Measurements from ENCODE around the gene VTA1. TPM values are rescaled to one million over a fixed set of nuclear protein-coding genes. Genes with fewer than 3 reads are reported as not detected.
"Not testable (repeated sequence)": the region's sequence is repeated elsewhere in the genome, so short reads cannot be mapped to it uniquely, and the experiment has no call there.

VTA1 gene, protein sequence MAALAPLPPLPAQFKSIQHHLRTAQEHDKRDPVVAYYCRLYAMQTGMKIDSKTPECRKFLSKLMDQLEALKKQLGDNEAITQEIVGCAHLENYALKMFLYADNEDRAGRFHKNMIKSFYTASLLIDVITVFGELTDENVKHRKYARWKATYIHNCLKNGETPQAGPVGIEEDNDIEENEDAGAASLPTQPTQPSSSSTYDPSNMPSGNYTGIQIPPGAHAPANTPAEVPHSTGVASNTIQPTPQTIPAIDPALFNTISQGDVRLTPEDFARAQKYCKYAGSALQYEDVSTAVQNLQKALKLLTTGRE
- 36.4 TPM for total RNA-seq

DNA sequence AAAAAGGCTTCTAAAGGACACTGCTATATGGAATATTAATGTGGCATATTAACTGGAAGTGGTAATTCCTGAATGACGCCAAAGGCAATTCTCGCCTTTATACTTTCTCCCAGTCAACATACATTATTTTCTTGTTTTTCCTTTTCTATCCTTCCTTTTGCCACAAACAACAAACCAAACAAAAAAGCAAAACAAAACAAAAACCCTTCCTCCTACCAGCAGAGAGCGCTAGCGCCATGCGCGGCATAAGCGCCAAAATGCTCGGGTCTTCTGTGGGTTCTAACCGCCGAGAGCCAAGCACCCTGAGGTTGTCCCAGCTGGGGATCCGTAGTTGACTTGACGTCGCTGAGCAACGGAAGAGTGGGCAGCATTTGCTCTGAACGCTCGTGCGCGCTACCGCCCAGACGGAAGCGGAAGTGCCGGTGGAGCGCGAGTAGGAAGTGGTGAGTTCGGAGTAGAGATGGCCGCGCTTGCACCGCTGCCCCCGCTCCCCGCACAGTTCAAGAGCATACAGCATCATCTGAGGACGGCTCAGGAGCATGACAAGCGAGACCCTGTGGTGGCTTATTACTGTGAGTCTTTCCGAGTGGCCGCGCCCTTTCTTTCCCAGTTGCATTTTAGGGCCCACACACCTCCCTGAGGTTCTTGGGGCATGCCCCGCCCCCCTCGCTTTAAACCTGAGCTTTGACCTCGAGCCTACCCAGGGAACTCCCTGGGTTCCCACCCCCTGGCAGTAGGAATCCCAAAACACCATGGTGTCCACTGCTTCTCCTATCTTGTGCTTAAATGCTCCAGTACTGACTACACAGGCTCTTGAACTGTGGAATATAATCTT lies at the start of gene VTA1, which contains the start of gene NMBR:
TSS of gene VTA1 (plus strand) at position 436 of the 835 bp plus-strand sequence. CDS start at position 461, 25 bp downstream.
TSS of gene NMBR (minus strand) at position 295 of the 835 bp plus-strand sequence. CDS start 58,464 bp downstream, outside the sequence.
- peak; percentile 100 for ATAC-seq

DNA sequence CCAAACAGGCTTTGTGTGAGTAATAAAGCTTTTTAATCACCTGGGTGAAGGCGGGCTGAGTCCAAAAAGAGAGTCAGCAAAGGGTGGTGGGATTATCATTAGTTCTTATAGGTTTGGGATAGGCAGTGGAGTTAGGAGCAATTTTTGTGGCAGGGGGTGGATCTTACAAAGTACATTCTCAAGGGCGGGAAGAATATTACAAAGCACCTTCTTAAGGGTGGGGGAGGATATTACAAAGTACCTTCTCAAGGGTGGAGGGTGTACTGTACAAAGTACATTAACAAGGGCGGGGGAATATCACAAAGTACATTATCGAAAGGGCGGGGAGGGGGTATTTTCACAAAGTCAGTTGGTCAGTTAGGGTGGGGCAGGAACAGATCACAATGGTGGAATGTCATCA lies 42.2 kb upstream of the VTA1 start:
- ATAC-seq, result not testable (repeated sequence)

DNA sequence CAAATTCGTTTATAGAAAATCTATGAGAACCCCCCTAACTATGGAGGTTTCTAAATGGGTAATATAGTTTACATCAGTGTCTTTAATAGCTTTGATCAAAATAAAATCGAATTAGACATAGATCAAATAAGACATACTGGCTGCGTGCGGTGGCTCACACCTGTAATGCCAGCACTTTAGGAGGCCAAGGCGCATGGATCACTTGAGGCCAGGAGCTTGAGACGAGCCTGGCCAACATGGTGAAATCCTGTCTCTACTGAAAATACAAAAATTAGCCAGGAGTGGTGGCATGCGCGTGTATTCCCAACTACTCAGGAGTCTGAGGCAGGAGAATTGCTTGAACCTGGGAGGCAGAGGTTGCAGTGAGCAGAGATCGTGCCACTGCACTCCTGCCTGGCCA lies 36.2 kb upstream of the VTA1 start:
- ATAC-seq, result not testable (repeated sequence)

DNA sequence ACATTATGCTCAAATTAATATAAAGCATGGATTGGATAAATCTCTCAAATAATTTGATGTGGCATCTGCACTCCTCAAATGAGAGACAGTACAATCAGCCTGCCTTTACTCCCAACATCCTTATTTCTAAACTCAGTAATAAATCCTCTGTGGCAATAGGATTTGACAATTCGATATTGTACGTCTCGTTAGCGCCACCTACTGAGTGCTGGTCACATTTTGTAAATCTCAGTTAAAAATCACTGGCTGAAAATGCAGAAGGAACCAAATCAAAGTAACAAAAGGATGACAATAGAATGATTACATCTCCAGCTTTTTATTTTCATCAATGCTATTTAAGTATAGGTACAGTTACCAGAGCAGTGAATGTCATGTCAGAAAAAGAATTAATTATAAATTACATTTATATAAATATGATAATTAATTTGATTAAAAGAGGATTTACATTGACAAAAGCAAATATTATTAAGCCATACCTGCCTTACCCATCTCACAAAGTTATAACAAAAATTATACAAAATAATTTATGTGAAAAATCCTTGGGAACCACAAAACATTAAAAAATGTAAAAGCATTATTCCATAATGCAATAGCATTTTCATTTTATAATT lies 34.5 kb upstream of the VTA1 start:
- peak; percentile 59 for ATAC-seq

DNA sequence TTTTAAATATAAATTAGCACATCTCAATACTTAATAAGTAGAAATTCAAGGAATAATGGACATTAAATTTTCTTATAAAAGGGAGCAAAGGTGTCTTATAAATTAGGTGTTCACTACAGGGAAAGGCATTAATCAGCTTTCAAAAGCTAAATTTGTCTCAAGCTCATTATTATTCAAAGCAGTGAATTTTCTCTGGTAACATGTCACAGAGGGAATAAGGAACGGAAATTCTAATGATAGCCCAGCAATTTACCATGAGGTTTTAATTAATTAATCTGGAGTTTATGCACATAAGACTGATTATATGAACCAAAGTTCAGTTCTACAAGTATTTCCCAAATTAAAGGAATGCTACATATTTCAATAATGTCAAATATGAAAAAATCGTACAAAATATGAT lies 29.7 kb upstream of the VTA1 start:
- ATAC-seq, result no peak

DNA sequence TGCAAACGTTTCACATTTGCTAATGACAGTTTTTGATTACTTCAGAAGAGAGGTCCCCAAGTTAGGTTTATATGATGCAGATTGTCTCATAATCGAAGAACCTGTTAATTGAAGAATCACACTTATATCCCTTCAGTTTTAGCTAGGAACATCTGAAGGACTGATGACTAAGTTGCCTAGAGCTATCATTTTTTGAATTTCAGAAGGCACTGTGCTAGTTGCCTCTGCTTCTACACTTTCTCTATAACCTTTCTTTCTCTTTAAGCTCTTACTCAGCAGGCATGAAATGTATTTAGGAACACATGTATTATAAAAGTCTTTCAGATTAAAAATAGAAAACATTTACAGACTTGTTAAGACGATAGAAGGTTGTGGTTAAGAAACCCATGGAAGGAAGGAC lies 28.7 kb upstream of the VTA1 start:
- no peak for ATAC-seq

DNA sequence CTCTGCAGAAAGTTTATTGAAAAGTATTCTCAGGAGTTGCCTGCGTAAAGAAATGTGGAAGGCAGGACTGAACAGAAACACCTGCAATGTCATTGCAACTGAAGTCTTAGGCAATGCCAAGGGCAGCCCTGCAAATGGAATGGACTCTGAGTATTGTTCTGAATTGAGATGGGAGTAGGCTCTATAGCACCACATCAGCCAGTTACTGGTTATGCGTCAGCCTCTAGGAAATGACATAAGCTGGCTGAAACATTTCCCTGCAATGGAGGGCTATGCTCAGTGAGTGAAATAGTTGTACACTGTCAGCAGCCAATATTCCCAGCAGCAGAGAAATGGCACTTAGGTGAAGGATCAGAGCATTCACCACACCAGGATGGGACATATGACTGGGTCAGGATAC lies 28.1 kb upstream of the VTA1 start:
- ATAC-seq, result no peak

DNA sequence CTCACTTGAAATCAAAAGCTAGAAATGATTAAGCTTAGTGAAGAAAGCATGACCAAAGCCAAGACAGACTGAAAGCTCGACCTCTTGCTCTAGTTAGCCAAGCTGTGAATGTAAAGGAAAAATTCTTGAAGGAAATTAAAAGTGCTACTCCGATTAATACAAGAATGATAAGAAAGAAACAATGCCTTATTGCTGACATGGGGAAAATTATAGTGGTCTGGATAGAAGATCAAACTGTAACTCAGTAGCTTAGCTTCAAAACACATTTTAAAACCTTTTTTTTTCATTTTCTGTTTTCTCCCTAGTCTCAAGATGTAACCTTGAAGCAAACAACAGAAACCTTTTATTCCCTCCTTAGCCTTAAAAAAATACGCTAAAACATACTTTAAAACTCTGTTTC lies 25.7 kb upstream of the VTA1 start:
- no peak for ATAC-seq

DNA sequence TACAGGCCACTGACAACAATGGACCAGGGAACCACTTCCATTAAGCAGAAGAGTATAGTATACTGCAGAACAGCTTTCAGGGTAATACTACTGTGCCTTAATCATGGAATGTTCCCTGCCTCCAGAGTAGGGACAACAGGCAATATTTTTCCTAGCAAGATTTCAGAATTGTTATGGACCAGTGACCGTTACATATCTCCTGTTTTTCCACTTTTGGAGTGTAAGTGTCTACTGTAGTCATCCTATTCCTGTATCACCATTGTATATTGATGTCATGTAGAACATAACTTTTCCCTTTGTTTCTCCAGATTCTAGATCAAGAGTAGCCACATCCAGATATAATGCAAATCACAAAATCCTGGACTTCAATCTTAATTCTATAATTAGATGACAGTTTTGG lies 16.2 kb upstream of the VTA1 start:
- no peak for ATAC-seq

DNA sequence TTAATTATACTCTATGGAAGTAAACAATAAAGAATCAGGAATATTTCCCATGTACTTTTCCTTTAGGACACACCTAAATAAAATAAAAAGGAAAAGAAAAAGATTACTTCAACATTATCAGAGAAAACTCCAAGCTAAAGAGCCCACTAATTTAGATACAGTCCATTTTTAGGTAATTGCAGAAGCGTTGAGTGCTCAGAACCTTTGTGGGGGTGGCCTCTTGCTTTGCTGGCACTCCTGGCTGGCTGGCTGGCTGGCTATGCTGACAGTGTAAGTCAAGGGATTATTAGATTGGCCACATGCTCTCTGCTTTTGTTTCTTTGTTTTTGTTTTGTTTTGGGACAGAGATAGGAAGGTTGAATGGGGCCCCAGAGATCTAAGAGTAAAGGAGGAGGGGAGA lies 14.4 kb upstream of the VTA1 start, which contains the start of gene GJE1:
TSS of gene GJE1 (plus strand) at position 301 of the 400 bp plus-strand sequence. CDS start 234 bp downstream, outside the sequence.
- ATAC-seq, result no peak

DNA sequence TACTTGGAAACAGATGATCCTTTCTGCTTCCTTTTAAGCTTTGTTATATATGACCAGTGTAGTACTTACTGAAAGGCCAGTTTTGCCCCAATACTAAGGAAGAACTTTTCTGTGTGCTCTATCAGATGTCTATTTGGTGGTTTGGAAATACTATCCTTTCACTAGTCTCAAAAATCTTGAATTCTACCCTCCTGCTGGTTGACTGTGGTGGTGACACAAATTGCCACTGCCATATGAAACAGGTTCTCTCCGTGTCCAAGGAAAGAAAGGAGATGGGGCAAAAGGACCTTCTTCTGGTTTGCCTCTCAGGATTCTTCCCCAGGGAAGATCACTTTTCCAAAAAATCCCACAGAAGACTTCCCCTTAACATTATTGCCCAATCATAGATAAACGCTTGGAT lies 8.2 kb upstream of the VTA1 start:
- ATAC-seq, result no peak

DNA sequence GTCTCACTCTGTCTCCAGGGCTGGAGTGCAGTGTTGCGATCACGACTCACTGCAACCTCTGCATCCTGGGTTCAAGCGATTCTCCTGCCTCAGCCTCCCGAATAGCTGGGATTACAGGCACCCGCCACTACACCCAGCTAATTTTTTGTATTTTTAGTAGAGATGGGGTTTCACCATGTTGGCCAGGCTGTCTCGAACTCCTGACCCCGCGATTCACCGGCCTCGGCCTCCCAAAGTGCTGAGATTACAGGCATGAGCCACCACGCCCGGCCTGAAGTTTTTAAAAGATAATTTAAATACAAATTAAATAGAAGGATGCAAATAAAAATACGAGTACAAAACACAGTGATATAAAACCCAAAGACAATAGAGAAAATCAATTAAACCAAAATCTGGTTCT lies 5.5 kb upstream of the VTA1 start:
- ATAC-seq, result not testable (repeated sequence)

DNA sequence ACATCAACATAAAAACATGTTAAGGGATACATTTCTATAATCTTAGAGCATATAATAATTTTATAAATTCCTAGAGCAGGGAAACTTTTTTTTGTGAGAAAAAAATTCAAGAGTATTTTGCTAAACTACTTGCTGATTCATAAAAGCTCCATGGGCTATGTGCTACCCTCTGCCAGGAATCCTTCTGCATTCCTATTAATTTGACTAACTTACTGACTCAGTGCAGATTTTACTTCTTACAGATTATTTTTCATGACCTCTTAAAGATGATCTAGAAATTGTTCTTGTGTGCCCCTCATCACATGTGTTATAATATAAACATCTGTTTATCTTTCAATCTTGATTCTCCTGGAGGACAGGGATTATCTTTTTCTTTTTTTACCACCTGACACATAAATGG lies 5.7 kb downstream of the VTA1 start:
- ATAC-seq, result no peak

DNA sequence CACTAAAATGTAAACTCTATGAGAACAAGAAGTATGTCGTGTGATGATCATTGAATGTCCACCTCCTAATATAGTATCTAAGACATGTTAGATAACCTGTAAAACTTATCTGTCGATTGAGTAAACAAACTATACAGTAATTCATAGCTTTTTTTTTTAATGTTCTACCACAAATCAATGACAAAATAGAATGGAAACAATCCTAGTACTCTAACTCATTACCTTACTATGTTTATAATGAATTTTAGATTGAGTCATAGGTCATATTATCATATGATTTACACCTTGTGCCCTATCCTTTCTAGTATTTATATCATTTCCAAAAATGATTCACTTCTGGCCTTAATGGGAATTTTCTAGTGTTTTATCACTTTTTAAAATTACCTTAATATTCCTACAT lies 6.1 kb downstream of the VTA1 start:
- ATAC-seq, result no peak

DNA sequence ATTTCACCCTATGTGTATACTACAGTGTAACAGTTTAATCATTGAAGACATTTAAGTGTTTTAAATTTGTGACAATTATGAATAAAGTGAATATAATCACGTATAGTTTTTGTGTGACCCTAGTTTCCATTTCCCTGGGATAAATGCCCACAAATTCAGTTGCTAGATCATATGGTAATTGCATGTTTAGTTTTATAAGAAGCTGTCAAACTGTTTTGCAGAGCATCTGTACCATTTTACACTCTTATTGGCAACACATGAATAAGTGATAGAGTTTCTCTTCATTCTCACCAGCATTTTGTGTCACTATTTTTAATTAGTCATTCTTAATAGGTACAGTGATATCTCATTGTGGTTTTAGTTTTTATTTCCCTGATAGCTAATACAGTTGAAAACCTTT lies 7.3 kb downstream of the VTA1 start:
- no peak for ATAC-seq

DNA sequence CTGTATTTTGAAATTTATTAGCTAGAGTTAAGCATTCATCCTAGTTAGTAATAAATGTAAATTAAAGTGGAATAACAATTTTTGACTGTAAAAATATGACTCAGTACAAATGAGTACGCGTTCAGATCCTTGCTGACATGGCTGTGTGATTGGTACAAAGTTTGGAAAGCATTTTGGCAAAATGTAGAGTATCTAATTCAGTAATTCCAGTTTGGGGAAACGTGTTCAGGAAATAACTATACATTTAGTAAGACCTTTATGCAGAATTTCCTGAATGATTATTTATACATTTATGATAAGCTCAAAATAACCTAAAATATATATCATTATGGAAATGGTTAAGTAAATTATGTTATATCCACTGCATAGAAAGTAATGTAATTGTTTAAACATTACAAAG lies 8.0 kb downstream of the VTA1 start:
- ATAC-seq, result no peak

DNA sequence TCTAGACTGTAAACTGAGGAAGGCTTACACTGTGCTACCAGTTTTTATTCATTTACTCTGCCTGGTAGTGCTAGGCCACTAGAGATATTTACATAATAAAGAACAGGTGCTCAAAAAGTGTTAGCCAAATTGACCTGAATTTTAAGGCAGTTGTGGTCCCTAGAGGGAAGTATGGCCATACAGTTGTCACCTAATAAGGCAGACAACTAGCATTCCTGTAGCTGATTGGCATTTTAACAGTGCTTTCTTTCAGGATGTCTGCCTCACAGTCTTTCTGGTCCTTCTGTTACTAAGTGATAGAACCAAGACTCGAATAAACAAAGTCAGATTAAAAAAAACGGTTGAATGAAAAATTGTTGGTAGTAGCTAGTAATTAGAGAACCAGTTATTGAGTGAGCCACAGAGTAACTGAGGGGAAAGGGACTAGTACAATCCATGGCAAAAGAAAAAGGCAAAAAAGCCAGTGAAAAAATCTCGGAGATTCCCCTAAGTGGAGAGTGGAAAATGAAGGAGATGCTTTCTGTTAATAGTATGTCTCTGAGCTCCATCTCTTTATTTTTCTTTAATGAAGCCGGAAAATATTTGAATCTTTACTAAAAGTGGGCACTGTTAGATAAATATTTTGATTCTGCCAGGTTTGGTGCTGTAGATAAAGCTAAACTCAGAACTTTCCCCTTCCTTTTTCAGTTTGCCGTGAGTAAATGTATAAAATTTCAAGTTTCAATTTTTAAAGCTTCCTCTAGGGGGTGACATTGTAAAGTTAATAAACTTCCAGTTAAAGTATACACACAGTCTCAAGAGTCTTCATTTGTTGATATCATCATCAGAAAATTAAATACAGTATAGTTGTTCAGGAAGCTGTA lies 9.1 kb downstream of the VTA1 start:
- ATAC-seq, result peak; percentile 43

DNA sequence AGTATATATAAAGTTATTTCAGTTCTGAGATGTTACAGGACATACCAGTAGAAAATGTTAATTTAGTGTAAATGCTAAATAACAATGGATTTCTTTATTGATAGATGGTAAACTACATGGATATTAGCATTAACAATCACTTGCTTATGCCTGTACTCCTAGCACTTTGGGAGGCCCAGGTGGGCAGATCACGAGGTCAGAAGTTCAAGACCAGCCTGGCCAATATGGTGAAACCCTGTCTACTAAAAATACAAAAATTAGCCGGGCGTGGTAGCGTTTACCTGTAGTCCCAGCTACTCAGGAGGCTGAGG lies 9.7 kb downstream of the VTA1 start:
- ATAC-seq, result not testable (repeated sequence)

DNA sequence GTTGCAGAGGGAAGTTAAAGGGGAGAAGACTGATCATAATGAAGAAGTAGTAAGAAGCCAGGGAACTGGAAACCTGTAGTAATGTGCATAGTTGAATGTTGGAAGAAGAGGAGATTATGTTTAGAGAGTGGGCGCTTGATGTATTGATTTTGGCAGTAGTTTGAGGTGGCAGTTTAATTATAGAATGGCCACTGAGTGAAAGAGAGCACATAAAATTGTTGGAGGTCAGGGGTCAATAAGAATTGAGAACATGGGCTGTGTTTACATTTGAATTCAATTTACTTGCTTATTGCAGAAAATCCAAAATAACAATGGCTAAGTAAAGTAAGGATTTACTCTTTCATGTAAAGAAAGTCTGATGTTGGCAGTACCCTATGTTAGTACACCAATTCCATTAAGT lies 15.7 kb downstream of the VTA1 start:
- ATAC-seq, result no peak

DNA sequence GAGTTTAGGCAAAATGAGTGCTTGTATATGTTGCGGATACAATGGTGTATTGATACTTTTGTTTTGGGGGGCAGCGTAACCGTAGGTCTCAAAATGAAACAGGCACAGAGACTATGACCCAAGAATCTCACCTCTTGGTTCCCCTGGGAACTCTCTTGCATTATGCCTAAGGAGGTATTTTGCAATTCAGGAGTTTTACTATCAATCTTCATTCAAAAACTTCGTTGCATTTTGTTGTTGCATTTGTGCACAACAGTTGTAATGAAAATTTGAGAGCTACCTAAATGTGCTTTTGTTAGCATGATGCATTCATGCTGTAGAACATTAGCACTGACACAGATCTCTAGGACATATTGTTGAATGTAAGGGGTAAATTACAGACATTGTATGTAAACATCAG lies 18.2 kb downstream of the VTA1 start:
- ATAC-seq, result no peak

DNA sequence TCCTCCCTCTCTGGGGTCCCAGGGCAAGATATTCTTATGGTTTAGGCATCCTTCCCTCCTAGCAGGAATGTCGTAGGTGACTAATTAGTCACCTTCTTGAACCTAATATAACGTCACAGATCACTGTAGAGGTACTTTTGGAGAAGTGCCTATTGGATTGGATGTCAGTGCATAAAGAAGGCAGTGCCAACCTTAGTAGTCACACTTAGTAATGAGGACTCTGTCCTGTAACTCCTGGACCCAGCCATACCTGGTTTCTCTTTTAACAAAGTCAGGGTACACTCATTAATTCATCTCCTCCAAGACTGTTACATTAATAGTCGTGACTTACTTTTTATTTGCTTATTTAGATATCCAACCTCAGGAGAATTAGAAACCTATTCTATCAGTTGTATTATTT lies 20.0 kb downstream of the VTA1 start:
- no peak for ATAC-seq

DNA sequence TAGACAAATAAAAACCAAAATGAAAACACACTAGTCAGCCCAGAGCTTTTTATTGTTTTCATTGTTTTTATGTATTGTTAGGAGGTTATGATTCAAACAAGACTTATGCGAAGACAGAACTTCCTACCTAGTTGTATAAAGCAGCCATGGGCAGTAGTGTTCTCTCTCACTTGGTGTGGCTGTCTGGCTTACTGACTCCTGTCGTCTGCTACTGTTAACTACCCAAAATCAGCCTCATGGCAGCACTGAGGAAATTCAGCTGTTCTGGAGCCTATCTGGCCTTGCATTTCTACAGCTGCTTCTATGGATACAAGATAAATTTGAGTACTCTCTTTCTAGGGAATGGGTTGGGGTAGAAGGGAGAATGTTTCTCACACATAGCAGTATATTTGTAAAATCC lies 20.4 kb downstream of the VTA1 start:
- no peak for ATAC-seq

DNA sequence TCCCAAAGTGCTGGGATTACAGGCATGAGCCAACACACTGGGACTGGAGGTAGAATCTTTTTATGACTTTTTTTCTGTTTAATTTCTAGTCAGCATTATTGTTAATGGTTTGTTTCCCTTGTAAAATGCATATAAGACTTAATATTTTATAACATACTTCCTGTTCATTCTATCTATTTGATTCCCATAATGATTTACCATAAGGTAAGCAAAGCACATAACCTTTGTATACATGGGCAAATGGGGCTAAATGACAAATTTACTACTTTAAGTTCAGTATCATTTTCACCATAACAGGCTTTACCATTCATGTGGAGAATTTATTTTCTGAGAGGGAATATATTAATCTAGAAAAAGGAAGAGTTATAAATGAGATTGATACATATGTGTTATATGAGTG lies 24.3 kb downstream of the VTA1 start:
- no peak for ATAC-seq
